H1 (cell line): Measurements from ENCODE around the gene CLEC18B. TPM values are rescaled to one million over a fixed set of nuclear protein-coding genes. Genes with fewer than 3 reads are reported as not detected.
"Not testable (repeated sequence)": the region's sequence is repeated elsewhere in the genome, so short reads cannot be mapped to it uniquely, and the experiment has no call there.

Experiments
- CTCF ChIA-PET: fragments of 300-600 bp; sonication (Branson Sonifier 250); formaldehyde crosslinking; loops from one replicate; lab custom pipeline; 2021; ENCODE audit not compliant: partially characterized antibody; lab: Charles Lee
- POLR2A ChIA-PET: fragments of 300-600 bp; sonication (Branson Sonifier 250); formaldehyde crosslinking; loops from one replicate; lab custom pipeline; 2021; ENCODE audit warnings: inconsistent platforms; ENCODE audit not compliant: partially characterized antibody; lab: Charles Lee
- DNase-seq, 2 experiments: peaks; one replicate each; pipeline versions ENCODE4 v3.0.0 to v3.0.0-alpha.2; 2010 to 2022; ENCODE audit warnings: low spot score in 2 of 2, low read depth in 1 of 2, mixed read lengths in 1 of 2
- FAIRE-seq: peaks from 2 replicates; lab custom pipeline; 2011; peaks lifted over from hg19 to GRCh38; lab: Jason Lieb, UNC
- H2AFZ ChIP-seq: 2 replicates; pipeline ENCODE4 v1.8.1; 2012; ENCODE audit warnings: low read length, inconsistent platforms
- H2AK5ac ChIP-seq: 2 replicates; pipeline ENCODE4 v1.6.1; 2013; ENCODE audit warnings: low read depth, low read length
- H2BK120ac ChIP-seq: replicated peaks from 2 replicates; pipeline ENCODE3; 2013; ENCODE audit warnings: low read depth, low read length, inconsistent platforms
- H2BK12ac ChIP-seq: 2 replicates; pipeline ENCODE4 v1.6.1; 2013; ENCODE audit warnings: low read depth, low read length
- H2BK15ac ChIP-seq: 2 replicates; pipeline ENCODE4 v1.6.1; 2013; ENCODE audit warnings: low read length
- H2BK20ac ChIP-seq: 2 replicates; pipeline ENCODE4 v1.6.1; 2013; ENCODE audit warnings: low read length
- H2BK5ac ChIP-seq: 2 replicates; pipeline ENCODE4 v1.6.1; 2013; ENCODE audit warnings: low read depth, low read length
- H3K14ac ChIP-seq: 2 replicates; pipeline ENCODE4 v1.6.1; 2013; ENCODE audit warnings: inconsistent platforms; ENCODE audit not compliant: insufficient read length
- H3K18ac ChIP-seq: 2 replicates; pipeline ENCODE4 v1.6.1; 2013; ENCODE audit warnings: low read length; ENCODE audit errors: extremely low read depth
- H3K23ac ChIP-seq: 2 replicates; pipeline ENCODE4 v1.6.1; 2013; ENCODE audit warnings: inconsistent platforms; ENCODE audit not compliant: insufficient read length
- H3K23me2 ChIP-seq: 2 replicates; pipeline ENCODE4 v1.6.1; 2013; ENCODE audit warnings: low read depth, low read length
- H3K27ac ChIP-seq: 2 replicates; pipeline ENCODE4 v1.6.1; 2011; ENCODE audit warnings: low read depth, low read length, inconsistent platforms
- H3K27me3 ChIP-seq, 4 experiments: replicated peaks in 1 of 4; 1 replicate in 1 of 4; 2 replicates in 3 of 4; pipeline versions ENCODE4 v1.6.1 to v1.8.1; 2011 to 2013; ENCODE audit warnings: low read length in 3 of 4, mild to moderate bottlenecking in 3 of 4, inconsistent platforms in 2 of 4, mixed read lengths in 2 of 4, moderate library complexity in 1 of 4; ENCODE audit not compliant: control insufficient read depth in 3 of 4, insufficient read depth in 3 of 4; ENCODE audit errors: extremely low read depth in 1 of 4
- H3K36me3 ChIP-seq, 4 experiments: 2 replicates each; pipeline versions ENCODE4 v1.6.1 to v1.8.1; 2011 to 2013; ENCODE audit warnings: mild to moderate bottlenecking in 4 of 4, low read length in 3 of 4, moderate library complexity in 2 of 4, control low read depth in 1 of 4, inconsistent platforms in 1 of 4; ENCODE audit not compliant: insufficient read depth in 4 of 4, control insufficient read depth in 2 of 4
- H3K4ac ChIP-seq: replicated peaks from 2 replicates; pipeline ENCODE3; 2013; ENCODE audit warnings: low read length, low read depth, mixed read lengths, inconsistent platforms; ENCODE audit not compliant: insufficient read length
- H3K4me1 ChIP-seq, 4 experiments: replicated peaks in 1 of 4; 1 replicate in 1 of 4; 2 replicates in 3 of 4; pipeline versions ENCODE4 v1.6.1 to v1.8.1; 2011 to 2013; ENCODE audit warnings: low read length in 3 of 4, inconsistent platforms in 2 of 4, mixed read lengths in 1 of 4; ENCODE audit not compliant: insufficient read depth in 4 of 4, control insufficient read depth in 3 of 4
- H3K4me2 ChIP-seq, 2 experiments: 2 replicates each; pipeline versions ENCODE4 v1.6.1 to v1.8.1; 2011 to 2013; ENCODE audit warnings: low read depth in 2 of 2, low read length in 2 of 2, control low read depth in 1 of 2, inconsistent platforms in 1 of 2, mild to moderate bottlenecking in 1 of 2; ENCODE audit not compliant: insufficient read depth in 1 of 2
- H3K4me3 ChIP-seq, 4 experiments: fragments of 200-600, 300-600 bp in 1 of 4; sonication (generic), shearing (Covaris generic), sonication (Bioruptor Twin) in 1 of 4; 2 replicates each; pipeline versions ENCODE4 v1.5.1 to v1.8.1; 2011 to 2016; ENCODE audit warnings: low read length in 4 of 4, low read depth in 3 of 4, control low read depth in 2 of 4, inconsistent platforms in 2 of 4, mild to moderate bottlenecking in 2 of 4, mixed read lengths in 1 of 4, moderate library complexity in 1 of 4; ENCODE audit not compliant: insufficient read depth in 2 of 4; ENCODE audit errors: extremely low read depth in 1 of 4
- H3K56ac ChIP-seq: replicated peaks from 2 replicates; pipeline ENCODE3; 2013; ENCODE audit warnings: low read depth, mild to moderate bottlenecking, mixed read lengths, low read length, inconsistent platforms; ENCODE audit not compliant: insufficient read length
- H3K79me1 ChIP-seq: 2 replicates; pipeline ENCODE4 v1.6.1; 2013; ENCODE audit warnings: low read depth, low read length, control low read depth
- H3K79me2 ChIP-seq, 2 experiments: 2 replicates each; pipeline versions ENCODE4 v1.6.1 to v1.8.1; 2012 to 2013; ENCODE audit warnings: low read length in 2 of 2, mild to moderate bottlenecking in 2 of 2, inconsistent platforms in 1 of 2; ENCODE audit not compliant: insufficient read depth in 2 of 2, control insufficient read depth in 1 of 2
- H3K9ac ChIP-seq, 4 experiments: replicated peaks in 1 of 4; 1 replicate in 1 of 4; 2 replicates in 3 of 4; pipeline versions ENCODE4 v1.6.1 to v1.8.1; 2011 to 2013; ENCODE audit warnings: low read depth in 3 of 4, low read length in 3 of 4, control low read depth in 2 of 4, mild to moderate bottlenecking in 2 of 4, moderate library complexity in 2 of 4, inconsistent platforms in 1 of 4; ENCODE audit errors: extremely low read depth in 1 of 4
- H3K9me3 ChIP-seq, 2 experiments: 2 replicates each; pipeline versions ENCODE4 v1.6.1 to v1.8.1; 2012 to 2013; ENCODE audit warnings: mild to moderate bottlenecking in 2 of 2, moderate library complexity in 2 of 2, control low read depth in 1 of 2, inconsistent platforms in 1 of 2, low read depth in 1 of 2, low read length in 1 of 2, mixed read lengths in 1 of 2; ENCODE audit not compliant: insufficient read depth in 2 of 2
- H4K20me1 ChIP-seq, 2 experiments: replicated peaks in 1 of 2; 2 replicates each; pipeline versions ENCODE3 to v1.8.1; 2011 to 2013; ENCODE audit warnings: inconsistent platforms in 2 of 2, low read length in 2 of 2, mild to moderate bottlenecking in 1 of 2; ENCODE audit not compliant: insufficient read depth in 2 of 2, control insufficient read depth in 1 of 2
- H4K5ac ChIP-seq: 2 replicates; pipeline ENCODE4 v1.6.1; 2013; ENCODE audit warnings: low read length, low read depth, mixed read lengths, inconsistent platforms; ENCODE audit not compliant: insufficient read length
- H4K8ac ChIP-seq: 2 replicates; pipeline ENCODE4 v1.8.0; 2013; ENCODE audit warnings: mild to moderate bottlenecking, moderate library complexity, low read length, inconsistent platforms; ENCODE audit not compliant: insufficient read depth; ENCODE audit errors: extremely low read depth
- H4K91ac ChIP-seq: replicated peaks from 2 replicates; pipeline ENCODE3; 2013; ENCODE audit warnings: low read length, mixed read lengths, inconsistent platforms; ENCODE audit not compliant: insufficient read length
- WGBS, 2 experiments: shearing (Covaris generic) in 1 of 2; methylation state at CpG; one replicate each; pipeline versions ENCODE4 v1.1.6 to v1.1.7; 2013 to 2015; ENCODE audit warnings: low lambda C conversion rate in 2 of 2, mixed read lengths in 2 of 2, inconsistent platforms in 1 of 2, low coverage in 1 of 2, missing lambda C conversion rate in 1 of 2; ENCODE audit not compliant: insufficient replicate concordance in 2 of 2, insufficient coverage in 1 of 2, insufficient read length in 1 of 2; ENCODE audit errors: extremely low coverage in 1 of 2, missing lambda C conversion rate in 1 of 2; 5-methylcytosine and 5-hydroxymethylcytosine counted together
- polyA plus RNA-seq, 7 experiments: library from polyadenylated mRNA; depleted of rRNA in 3 of 7; stranded (reverse) in 5 of 7; unstranded in 2 of 7; fragments of >200 nt in 5 of 7; fragments of 200-250 nt in 2 of 7; gene quantifications; 1 replicate in 5 of 7; 2 replicates in 1 of 7; 4 replicates in 1 of 7; pipeline versions ENCODE4 v1.2.1 to v1.2.3, GENCODE V29; 2011 to 2013; ENCODE audit warnings: missing spikeins in 2 of 7, mixed read lengths in 2 of 7
- total RNA-seq: library from RNA; stranded (reverse); fragmentation: NEBNext Ultra II Directional; extraction: Animal tissue kit (Norgen Biotek cat#: 25700); gene quantifications from 2 replicates; pipeline ENCODE4 v1.2.1, GENCODE V29; 2021

Gene CLEC18B
- total and polyA plus RNA-seq, 2 of the 8 experiments (the other 6 are each of a cell fraction or from before 2014, with no cell fraction given): 0.11 TPM; not detected in 1

GRCh38 chr16:74406600-74407361, 14.5 kb downstream of the CLEC18B start:
- H3K4me1 ChIP-seq, FAIRE-seq, H4K8ac ChIP-seq, H3K14ac ChIP-seq, H2BK15ac ChIP-seq, CTCF ChIA-PET, H3K79me2 ChIP-seq, H2AFZ ChIP-seq, H3K36me3 ChIP-seq, H3K56ac ChIP-seq, H3K27ac ChIP-seq, POLR2A ChIA-PET, H3K9ac ChIP-seq, H2BK120ac ChIP-seq, H2BK20ac ChIP-seq, H2BK12ac ChIP-seq, H3K4ac ChIP-seq, H3K18ac ChIP-seq, H3K23ac ChIP-seq, H3K23me2 ChIP-seq, H2AK5ac ChIP-seq, H4K20me1 ChIP-seq, H3K79me1 ChIP-seq, H2BK5ac ChIP-seq, H4K91ac ChIP-seq, H3K9me3 ChIP-seq, H3K27me3 ChIP-seq, H4K5ac ChIP-seq: not testable (repeated sequence)
- H3K4me2 ChIP-seq: peak overlapping the region in 1 of 2 experiments; percentile 59; a peak in 1 of 4 replicates
- no CpG with 5 or more reads among the region's 71 CpGs for WGBS, 2 experiments
- H3K4me3 ChIP-seq: peak overlapping the region in 2 of 4 experiments; percentile 22 to 45; a peak in 3 of 8 replicates
- DNase-seq: peak in 1 of 2 experiments; percentile 77
